Keratinocyte (primary cell): Measurements from ENCODE around the gene ZER1.

Experiments used
- EZH2 ChIP-seq: IDR thresholded peaks from one replicate; pipeline ENCODE4 v1.6.1; 2012; ENCODE audit warnings: inconsistent platforms, mild to moderate bottlenecking, low read length, moderate library complexity
- TF ChIP-seq, protein P1 (sequence below), 3 experiments: IDR thresholded peaks in 1 of 3; conservative IDR thresholded peaks in 1 of 3; optimal IDR thresholded peaks in 1 of 3; 2 replicates in 2 of 3; 3 replicates in 1 of 3; pipeline versions ENCODE3 to v1.5.1; 2011; ENCODE audit warnings: low read length in 3 of 3, mild to moderate bottlenecking in 3 of 3, moderate library complexity in 2 of 3, control low read depth in 1 of 3, inconsistent platforms in 1 of 3; ENCODE audit not compliant: insufficient read depth in 2 of 3; ENCODE audit errors: extremely low read depth in 1 of 3

DNA sequence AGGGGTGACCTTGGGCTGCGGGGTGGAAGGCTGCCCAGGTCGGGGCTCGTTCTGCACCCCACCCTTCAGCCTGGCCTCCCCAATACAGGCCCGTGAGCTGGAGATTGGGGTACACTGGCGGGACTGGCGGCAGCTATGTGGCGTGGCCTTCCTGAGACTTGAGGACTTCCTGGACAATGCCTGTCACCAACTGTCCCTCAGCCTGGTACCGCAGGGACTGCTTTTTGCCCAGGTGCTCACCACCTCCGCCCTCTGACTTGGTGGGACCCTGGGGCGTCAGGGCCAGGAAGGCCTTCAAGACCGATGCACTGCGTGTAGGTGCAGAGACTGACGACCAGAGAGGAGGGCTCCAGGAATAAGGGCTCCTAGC lies 58.3 kb downstream of the ZER1 start:
- TF ChIP-seq, protein P1, sequence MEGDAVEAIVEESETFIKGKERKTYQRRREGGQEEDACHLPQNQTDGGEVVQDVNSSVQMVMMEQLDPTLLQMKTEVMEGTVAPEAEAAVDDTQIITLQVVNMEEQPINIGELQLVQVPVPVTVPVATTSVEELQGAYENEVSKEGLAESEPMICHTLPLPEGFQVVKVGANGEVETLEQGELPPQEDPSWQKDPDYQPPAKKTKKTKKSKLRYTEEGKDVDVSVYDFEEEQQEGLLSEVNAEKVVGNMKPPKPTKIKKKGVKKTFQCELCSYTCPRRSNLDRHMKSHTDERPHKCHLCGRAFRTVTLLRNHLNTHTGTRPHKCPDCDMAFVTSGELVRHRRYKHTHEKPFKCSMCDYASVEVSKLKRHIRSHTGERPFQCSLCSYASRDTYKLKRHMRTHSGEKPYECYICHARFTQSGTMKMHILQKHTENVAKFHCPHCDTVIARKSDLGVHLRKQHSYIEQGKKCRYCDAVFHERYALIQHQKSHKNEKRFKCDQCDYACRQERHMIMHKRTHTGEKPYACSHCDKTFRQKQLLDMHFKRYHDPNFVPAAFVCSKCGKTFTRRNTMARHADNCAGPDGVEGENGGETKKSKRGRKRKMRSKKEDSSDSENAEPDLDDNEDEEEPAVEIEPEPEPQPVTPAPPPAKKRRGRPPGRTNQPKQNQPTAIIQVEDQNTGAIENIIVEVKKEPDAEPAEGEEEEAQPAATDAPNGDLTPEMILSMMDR (optimal IDR thresholded peaks at IDR 0.05 in 1 of 3, IDR thresholded peaks at IDR 0.05 in 1 of 3, conservative IDR thresholded peaks at IDR 0.05 in 1 of 3; ENCODE audit: extremely low read depth in 1 of 3, insufficient read depth in 2 of 3, low read length in 3 of 3) = no peak
- no peak for TF ChIP-seq EZH2
